HEK293 (cell line): ENCODE results near the gene RLN2.
"Not testable (repeated sequence)": the region's sequence is repeated elsewhere in the genome, so short reads cannot be mapped to it uniquely, and the experiment has no call there.

Experiments
- ZBTB1 ChIP-seq: fragments of 450-650 bp; formaldehyde crosslinking; IDR thresholded peaks from 2 replicates; pipeline ENCODE4 v1.5.1; 2016; ENCODE audit warnings: missing biosample characterization, missing genetic modification characterization
- ZNF274 ChIP-seq, 2 experiments: fragments of 200-500 bp in 1 of 2; fragments of 450-650 bp in 1 of 2; sonication (Bioruptor generic) in 1 of 2; formaldehyde crosslinking in 1 of 2; IDR thresholded peaks; 2 replicates each; pipeline versions ENCODE4 v1.5.1 to v1.6.1; 2014 to 2016; ENCODE audit warnings: borderline replicate concordance in 1 of 2, inconsistent platforms in 1 of 2, low read length in 1 of 2, missing biosample characterization in 1 of 2, missing genetic modification characterization in 1 of 2
- ZNF324 ChIP-seq: fragments of 450-650 bp; formaldehyde crosslinking; IDR thresholded peaks from 2 replicates; pipeline ENCODE4 v1.5.1; 2016; ENCODE audit warnings: missing biosample characterization, missing genetic modification characterization
- ZNF423 ChIP-seq: fragments of 450-650 bp; formaldehyde crosslinking; IDR thresholded peaks from 2 replicates; pipeline ENCODE4 v1.5.1; 2016; ENCODE audit warnings: missing biosample characterization, missing genetic modification characterization
- ZNF501 ChIP-seq: fragments of 450-650 bp; formaldehyde crosslinking; IDR thresholded peaks from 2 replicates; pipeline ENCODE4 v1.5.1; 2016; ENCODE audit warnings: missing biosample characterization, missing genetic modification characterization
- ZNF530 ChIP-seq: fragments of 450-650 bp; formaldehyde crosslinking; IDR thresholded peaks from 2 replicates; pipeline ENCODE4 v1.5.1; 2016; ENCODE audit warnings: low read depth, missing biosample characterization, missing genetic modification characterization
- ZNF558 ChIP-seq: fragments of 450-650 bp; formaldehyde crosslinking; IDR thresholded peaks from 2 replicates; pipeline ENCODE4 v1.5.1; 2016; ENCODE audit warnings: missing biosample characterization, missing genetic modification characterization
- ZNF610 ChIP-seq: fragments of 450-650 bp; formaldehyde crosslinking; IDR thresholded peaks from 2 replicates; pipeline ENCODE4 v1.5.1; 2016; ENCODE audit warnings: missing biosample characterization, missing genetic modification characterization, borderline replicate concordance
- ZNF76 ChIP-seq: fragments of 450-650 bp; formaldehyde crosslinking; IDR thresholded peaks from 2 replicates; pipeline ENCODE4; 2016; ENCODE audit warnings: low read depth, missing biosample characterization, missing genetic modification characterization, borderline replicate concordance
- ZNF792 ChIP-seq: fragments of 450-650 bp; formaldehyde crosslinking; IDR thresholded peaks from 2 replicates; pipeline ENCODE4 v1.5.1; 2016; ENCODE audit warnings: missing biosample characterization, missing genetic modification characterization
- TF ChIP-seq, protein P1 (sequence below): fragments of 450-650 bp; formaldehyde crosslinking; IDR thresholded peaks from 2 replicates; pipeline ENCODE4 v1.5.1; 2016; ENCODE audit warnings: missing biosample characterization, missing genetic modification characterization
- TF ChIP-seq, protein P2 (sequence below): fragments of 450-650 bp; formaldehyde crosslinking; IDR thresholded peaks from 2 replicates; pipeline ENCODE4 v1.5.1; 2016; ENCODE audit warnings: missing biosample characterization, missing genetic modification characterization
- TF ChIP-seq, protein P3 (sequence below): fragments of 450-650 bp; formaldehyde crosslinking; IDR thresholded peaks from 2 replicates; pipeline ENCODE4 v1.5.1; 2016; ENCODE audit warnings: missing biosample characterization, missing genetic modification characterization

DNA sequence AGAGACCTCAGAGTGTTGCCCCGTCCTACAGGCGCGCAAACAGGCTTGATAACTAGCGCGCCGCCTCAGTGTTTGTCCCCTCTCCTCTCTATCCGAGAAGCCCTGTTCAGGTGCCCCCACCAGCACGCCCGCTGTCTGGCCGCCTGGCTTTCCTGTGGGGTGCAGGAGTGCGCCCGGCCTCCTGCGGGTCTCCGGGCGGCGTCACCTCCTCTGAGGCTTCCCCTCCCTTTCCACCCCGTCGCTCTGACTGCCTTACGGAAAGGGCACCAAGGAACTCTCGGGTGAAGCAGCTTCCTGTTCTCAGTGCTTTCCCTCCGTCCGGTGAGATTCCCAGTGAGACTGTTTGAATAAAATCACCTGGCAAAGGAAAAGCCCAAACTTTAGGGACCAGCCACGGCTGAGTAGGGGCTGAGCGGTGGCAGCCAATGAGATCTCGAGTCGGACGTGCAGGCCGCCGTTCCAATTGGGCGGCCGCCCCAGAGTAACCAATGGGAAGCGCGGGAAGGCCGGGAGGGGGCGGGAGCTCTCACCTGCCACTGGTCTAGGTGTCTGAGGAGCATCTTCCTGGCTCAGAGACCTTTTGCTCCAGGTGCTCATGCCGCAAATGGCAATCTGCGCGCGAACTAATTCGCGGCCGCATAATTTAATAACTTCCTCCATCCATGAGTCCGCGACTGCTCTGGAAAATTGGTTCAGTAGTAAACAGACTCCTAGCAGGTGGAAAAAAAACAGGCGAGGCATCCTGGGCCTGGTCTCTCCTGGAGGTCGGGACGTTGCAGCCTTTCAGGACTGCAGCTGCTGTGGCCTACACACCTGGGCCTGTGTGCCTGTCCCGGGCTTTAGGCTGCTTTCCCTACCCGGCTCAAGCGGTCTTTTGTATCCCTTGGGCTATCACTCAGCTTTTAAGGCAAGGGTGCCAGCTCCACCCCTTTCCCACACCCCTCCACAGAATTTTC is at the start of gene RLN2:
- TF ChIP-seq, protein P1, sequence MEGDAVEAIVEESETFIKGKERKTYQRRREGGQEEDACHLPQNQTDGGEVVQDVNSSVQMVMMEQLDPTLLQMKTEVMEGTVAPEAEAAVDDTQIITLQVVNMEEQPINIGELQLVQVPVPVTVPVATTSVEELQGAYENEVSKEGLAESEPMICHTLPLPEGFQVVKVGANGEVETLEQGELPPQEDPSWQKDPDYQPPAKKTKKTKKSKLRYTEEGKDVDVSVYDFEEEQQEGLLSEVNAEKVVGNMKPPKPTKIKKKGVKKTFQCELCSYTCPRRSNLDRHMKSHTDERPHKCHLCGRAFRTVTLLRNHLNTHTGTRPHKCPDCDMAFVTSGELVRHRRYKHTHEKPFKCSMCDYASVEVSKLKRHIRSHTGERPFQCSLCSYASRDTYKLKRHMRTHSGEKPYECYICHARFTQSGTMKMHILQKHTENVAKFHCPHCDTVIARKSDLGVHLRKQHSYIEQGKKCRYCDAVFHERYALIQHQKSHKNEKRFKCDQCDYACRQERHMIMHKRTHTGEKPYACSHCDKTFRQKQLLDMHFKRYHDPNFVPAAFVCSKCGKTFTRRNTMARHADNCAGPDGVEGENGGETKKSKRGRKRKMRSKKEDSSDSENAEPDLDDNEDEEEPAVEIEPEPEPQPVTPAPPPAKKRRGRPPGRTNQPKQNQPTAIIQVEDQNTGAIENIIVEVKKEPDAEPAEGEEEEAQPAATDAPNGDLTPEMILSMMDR = not testable (repeated sequence)
- TF ChIP-seq ZNF324 (tag by site-specific recombination); ZNF530; ZNF274 (IDR thresholded peaks at IDR 0.05; ENCODE audit: low read length); ZNF274 (tag by site-specific recombination; IDR thresholded peaks at IDR 0.05; ENCODE audit: borderline replicate concordance); ZNF501 (tag by site-specific recombination); ZNF792 (tag by site-specific recombination); ZNF610 (tag by site-specific recombination); ZNF423 (tag by site-specific recombination); ZNF558 (tag by site-specific recombination); ZNF76 (tag by site-specific recombination); ZBTB1 (tag by site-specific recombination): not testable (repeated sequence)
- TF ChIP-seq, protein P2, sequence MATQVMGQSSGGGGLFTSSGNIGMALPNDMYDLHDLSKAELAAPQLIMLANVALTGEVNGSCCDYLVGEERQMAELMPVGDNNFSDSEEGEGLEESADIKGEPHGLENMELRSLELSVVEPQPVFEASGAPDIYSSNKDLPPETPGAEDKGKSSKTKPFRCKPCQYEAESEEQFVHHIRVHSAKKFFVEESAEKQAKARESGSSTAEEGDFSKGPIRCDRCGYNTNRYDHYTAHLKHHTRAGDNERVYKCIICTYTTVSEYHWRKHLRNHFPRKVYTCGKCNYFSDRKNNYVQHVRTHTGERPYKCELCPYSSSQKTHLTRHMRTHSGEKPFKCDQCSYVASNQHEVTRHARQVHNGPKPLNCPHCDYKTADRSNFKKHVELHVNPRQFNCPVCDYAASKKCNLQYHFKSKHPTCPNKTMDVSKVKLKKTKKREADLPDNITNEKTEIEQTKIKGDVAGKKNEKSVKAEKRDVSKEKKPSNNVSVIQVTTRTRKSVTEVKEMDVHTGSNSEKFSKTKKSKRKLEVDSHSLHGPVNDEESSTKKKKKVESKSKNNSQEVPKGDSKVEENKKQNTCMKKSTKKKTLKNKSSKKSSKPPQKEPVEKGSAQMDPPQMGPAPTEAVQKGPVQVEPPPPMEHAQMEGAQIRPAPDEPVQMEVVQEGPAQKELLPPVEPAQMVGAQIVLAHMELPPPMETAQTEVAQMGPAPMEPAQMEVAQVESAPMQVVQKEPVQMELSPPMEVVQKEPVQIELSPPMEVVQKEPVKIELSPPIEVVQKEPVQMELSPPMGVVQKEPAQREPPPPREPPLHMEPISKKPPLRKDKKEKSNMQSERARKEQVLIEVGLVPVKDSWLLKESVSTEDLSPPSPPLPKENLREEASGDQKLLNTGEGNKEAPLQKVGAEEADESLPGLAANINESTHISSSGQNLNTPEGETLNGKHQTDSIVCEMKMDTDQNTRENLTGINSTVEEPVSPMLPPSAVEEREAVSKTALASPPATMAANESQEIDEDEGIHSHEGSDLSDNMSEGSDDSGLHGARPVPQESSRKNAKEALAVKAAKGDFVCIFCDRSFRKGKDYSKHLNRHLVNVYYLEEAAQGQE (tag by site-specific recombination) = not testable (repeated sequence)
- TF ChIP-seq, protein P3, sequence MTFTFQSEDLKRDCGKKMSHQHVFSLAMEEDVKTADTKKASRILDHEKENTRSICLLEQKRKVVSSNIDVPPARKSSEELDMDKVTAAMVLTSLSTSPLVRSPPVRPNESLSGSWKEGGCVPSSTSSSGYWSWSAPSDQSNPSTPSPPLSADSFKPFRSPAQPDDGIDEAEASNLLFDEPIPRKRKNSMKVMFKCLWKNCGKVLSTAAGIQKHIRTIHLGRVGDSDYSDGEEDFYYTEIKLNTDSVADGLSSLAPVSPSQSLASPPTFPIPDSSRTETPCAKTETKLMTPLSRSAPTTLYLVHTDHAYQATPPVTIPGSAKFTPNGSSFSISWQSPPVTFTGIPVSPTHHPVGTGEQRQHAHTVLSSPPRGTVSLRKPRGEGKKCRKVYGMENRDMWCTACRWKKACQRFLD (tag by site-specific recombination) = not testable (repeated sequence)
